HG03378 (cell line): ENCODE results near the gene SHCBP1.
"Not testable (repeated sequence)": the region's sequence is repeated elsewhere in the genome, so short reads cannot be mapped to it uniquely, and the experiment has no call there.

Experiments
- ATAC-seq: cut with Tn5 transposase; IDR thresholded peaks from one replicate; pipeline ENCODE4 v1.9.1; 2021; ENCODE audit warnings: mild to moderate bottlenecking, moderate library complexity; ENCODE audit not compliant: unreplicated experiment

Gene SHCBP1

GRCh38 chr16:46618516-46618915, 2.7 kb downstream of the SHCBP1 start:
- ATAC-seq: peak; percentile 24

GRCh38 chr16:46614006-46614405, 7.2 kb downstream of the SHCBP1 start:
- ATAC-seq: no peak

DNA sequence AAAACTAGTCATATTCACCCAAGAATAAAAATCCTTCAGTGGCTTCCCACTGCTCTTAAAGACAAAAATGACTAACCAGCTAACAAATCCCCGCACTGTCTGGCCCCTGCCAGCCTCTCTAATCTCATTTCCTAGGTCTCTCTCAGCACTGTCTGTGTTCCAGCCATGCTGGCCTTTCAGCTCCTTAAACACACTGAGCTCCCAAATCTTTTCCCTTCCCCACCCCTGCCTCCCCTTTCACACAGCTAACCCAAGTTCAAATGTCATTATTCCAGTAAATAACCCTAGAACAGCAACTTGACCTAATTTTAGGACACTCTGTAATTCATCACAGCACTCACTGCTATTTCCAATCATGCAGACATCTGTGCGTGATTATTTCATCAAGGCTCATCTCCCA, 7.8 kb downstream of the SHCBP1 start:
- no peak for ATAC-seq

- peak; percentile 78 for ATAC-seq
Observed at GRCh38 chr16:46612121-46612520, 9.1 kb downstream of the SHCBP1 start.

- ATAC-seq: no peak
Observed at GRCh38 chr16:46607529-46607928, 13.7 kb downstream of the SHCBP1 start.

DNA sequence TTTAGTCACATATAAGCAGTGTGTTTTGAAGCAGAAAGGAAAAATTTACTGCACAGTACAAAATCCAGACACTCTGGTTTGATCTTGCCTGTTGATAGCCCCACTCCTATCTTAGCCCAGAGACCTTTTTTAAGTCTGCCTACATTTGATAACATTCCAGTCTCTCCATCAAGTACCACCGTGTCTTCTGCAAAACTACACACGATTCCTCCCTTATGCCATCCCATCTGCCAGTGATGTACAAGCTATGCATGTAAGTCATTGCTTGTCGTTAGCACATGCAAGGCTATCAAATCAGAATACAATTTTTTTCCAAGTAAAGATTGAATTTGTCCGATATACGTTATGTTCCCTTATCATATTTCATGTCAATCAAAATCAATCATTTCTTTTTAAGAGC, 14.9 kb downstream of the SHCBP1 start:
- ATAC-seq: no peak

GRCh38 chr16:46591257-46591656, 29.9 kb downstream of the SHCBP1 start:
- ATAC-seq: no peak

DNA sequence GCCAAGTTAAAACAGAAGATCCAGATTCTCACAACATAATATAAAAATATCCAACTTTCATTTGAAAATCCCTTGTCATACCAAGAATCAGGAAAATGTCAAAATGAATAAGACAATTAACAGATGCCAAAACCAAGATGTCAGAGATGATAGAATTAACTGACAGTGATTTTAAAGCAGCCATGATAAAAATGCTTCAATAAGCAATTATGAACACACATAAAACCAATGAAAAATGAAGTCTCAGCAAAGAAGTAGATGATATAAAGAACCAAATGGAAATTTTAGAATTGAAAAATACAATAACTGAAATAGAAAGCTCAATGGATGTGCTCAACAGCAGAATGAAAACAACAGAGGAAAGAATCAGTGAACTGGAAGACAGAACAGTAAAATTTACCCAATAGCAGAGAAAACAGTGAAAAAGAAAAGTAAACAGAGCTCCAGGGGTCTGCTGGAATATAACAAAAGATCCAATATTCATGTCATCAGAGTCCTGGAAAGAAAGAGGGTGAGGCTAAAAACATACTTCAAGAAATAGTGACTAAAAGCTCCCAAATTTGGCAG, 35.1 kb downstream of the SHCBP1 start:
- ATAC-seq: no peak

- no peak for ATAC-seq
Observed at GRCh38 chr16:46583036-46583435, 38.1 kb downstream of the SHCBP1 start.

DNA sequence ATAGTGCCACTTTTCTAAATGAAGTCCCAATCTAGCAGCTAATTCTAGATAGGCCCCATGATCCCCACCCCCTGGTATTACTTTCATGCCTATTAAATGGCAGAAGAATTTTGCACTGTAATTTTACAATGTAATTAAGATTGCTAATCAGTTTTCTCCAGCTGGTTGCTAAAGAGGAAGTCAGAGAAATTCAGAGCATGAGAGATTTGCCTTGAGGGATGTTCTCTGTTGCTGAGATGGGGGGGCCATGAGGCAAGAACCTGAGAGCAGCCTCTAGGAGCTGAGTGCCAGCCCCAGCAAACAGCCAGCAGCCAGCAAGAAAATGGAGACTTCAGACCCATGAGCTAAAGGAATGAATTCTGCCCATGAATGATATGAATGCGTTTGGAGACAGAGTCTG, 38.9 kb downstream of the SHCBP1 start:
- ATAC-seq: no peak

- no peak for ATAC-seq
Observed at GRCh38 chr16:46577988-46578579, 43.1 kb downstream of the SHCBP1 start.

- no peak for ATAC-seq
Observed at GRCh38 chr16:46573834-46574159, 47.4 kb downstream of the SHCBP1 start.

DNA sequence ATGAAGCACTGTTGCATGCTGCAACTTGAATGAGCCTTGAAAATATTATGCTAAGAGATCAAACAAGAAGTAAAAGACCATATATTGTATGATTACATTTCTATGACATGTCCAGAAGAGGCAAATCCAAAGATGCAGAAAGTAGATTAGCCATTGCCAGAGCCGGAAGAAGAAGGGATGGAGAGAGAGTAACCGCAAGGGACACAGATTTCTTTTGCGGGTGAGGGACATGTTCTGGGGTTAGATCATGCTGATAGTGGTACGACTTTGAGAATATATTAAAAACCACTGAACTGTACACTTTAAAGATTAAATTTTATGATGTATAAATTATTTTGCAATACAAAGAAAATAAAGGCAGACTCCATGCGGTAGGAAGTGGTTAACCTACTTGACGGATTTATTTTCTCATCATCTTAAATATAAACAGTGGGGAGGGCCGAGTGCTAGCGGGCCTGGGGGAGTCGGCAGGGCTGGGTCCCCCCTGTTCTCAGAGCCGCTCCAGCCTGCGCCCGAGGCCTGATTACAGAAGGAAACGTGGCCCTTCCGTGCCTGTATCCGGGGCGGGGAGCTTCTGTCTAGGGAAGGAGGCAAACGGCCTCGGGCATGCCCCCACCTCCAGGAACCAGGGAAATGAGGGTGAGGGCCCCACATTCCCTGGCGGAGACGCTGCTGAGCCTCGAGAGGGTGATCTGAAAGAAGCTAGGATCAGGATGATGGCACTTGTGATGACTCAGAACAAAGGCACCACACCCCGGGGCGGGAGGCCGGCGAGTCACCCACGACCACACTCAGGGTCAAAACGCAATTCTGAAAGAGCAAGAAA, 48.0 kb downstream of the SHCBP1 start:
- ATAC-seq: no peak

GRCh38 chr16:46569231-46569735, 51.9 kb downstream of the SHCBP1 start:
- no peak for ATAC-seq

- ATAC-seq: no peak
Observed at GRCh38 chr16:46568472-46569230, 52.5 kb downstream of the SHCBP1 start.

DNA sequence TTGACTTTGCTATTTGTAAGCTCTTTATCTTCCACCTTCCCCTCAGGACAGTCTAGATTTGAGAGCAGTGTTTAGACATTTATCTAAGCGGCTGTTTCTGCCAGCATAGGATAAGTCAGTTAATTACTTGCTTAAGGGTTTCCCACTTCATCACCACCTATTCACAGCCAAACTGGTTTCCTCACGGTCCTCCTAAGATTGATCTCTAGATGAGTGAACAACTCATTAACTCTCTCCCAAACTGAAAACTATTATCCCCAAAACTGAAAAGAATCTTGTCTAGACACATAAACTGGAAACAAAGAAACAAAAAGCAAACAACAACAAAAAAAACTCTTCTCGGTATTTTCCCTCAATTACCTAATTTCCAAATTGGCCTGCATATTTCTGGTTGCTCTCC, 58.2 kb downstream of the SHCBP1 start:
- ATAC-seq: no peak

- ATAC-seq: no peak
Observed at GRCh38 chr16:46558018-46558417, 63.2 kb downstream of the SHCBP1 start.

DNA sequence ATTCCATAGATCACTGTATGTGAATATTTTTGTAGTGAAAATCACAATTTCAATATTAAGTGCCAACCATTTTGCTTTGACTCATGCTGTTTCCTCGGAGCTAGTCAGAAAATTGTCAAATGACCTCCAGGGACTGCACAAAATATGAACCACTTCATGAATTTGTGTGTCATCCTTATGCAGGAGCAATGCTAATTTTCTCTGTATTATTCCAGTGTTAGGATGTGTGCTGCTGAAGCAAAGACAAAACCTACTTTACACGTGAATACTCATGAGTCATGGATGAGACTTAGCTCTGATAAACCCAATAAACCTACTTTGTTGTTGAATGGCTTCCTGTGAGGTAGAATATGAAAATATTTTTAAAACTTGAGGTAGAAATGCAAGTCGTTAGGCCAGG, 65.2 kb downstream of the SHCBP1 start:
- no peak for ATAC-seq

DNA sequence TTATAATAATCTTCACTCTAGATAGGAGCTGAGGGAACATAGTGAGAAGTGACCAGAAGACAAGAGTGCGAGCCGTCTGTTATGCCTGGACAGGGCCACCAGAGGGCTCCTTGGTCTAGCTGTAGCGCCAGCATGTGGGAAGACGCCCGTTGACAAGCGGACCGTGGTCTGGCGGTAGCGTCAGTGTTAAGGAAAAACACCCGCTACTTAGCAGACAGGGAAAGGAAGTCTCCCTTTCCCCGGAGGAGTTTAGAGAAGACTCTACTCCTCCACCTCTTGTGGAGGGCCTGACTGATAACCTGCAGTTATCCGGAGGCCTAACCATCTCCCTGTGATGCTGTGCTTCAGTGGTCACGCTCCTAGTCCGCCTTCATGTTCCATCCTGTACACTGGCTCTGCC, 66.7 kb downstream of the SHCBP1 start:
- not testable (repeated sequence) for ATAC-seq

DNA sequence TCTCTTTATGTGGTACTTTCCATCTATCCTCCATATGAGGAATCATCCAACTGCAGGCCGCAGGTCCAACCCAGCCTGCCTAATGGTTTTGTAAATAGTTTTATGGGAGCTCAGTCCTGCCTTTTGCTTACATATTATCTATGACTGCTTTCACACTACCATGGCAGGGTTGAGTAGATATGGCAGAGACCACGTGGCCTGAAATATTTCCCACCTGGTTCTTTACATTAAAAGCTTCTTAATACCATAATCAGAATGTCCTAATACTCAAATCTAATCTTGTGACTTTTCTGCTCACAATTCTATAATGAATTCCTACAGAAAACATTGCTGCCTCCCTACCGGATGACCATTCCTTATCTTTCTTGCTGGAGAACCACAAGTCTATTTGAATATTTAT, 71.7 kb downstream of the SHCBP1 start:
- no peak for ATAC-seq
